Activated T-cell treated with anti-CD3 and anti-CD28 coated beads, Interleukin-2, amount 50 U/mL, for 24 hours (primary cell): ENCODE measurements around the gene PLTP.

Source experiments
- DNase-seq: peaks from one replicate; pipeline ENCODE4 v3.0.0-alpha.2; 2020
- H3K27ac Mint-ChIP-seq: 2 replicates; pipeline ENCODE4 v1.8.0; 2020; ENCODE audit warnings: mild to moderate bottlenecking, mixed read lengths
- H3K27me3 Mint-ChIP-seq: 2 replicates; pipeline ENCODE4 v1.8.0; 2020; ENCODE audit warnings: mixed read lengths
- H3K36me3 Mint-ChIP-seq: 2 replicates; pipeline ENCODE4 v1.8.0; 2020; ENCODE audit warnings: low read depth, mixed read lengths
- H3K4me1 Mint-ChIP-seq: 2 replicates; pipeline ENCODE4 v1.8.0; 2020; ENCODE audit warnings: low read depth, mixed read lengths
- H3K4me3 Mint-ChIP-seq: 2 replicates; pipeline ENCODE4 v1.8.0; 2020; ENCODE audit warnings: mild to moderate bottlenecking, moderate library complexity, mixed read lengths
- H3K9me3 Mint-ChIP-seq: 2 replicates; pipeline ENCODE4 v1.8.0; 2020; ENCODE audit warnings: mixed read lengths

The PLTP gene

GRCh38 chr20:45863543-45864470, 48.1 kb downstream of the PLTP start:
- Mint-ChIP-seq H3K36me3 (peaks cover 12% of the 10 kb centered on the region), H3K4me3 (no peak overlapping the region), H3K27ac (no peak overlapping the region), H3K4me1 (peaks cover 15% of the 10 kb centered on the region), H3K9me3 (no peaks in the 10 kb centered on the region), H3K27me3 (no peaks in the 10 kb centered on the region)
- no peak for DNase-seq

- H3K9me3 Mint-ChIP-seq: no peaks in the 10 kb centered on the region
- no peaks in the 10 kb centered on the region for H3K27me3 Mint-ChIP-seq
- H3K27ac Mint-ChIP-seq: no peak overlapping the region
- no peak overlapping the region for H3K4me3 Mint-ChIP-seq
- H3K4me1 Mint-ChIP-seq: peaks cover 31% of the 10 kb centered on the region
- no peak for DNase-seq
- H3K36me3 Mint-ChIP-seq: peaks cover 22% of the 10 kb centered on the region
Measured at GRCh38 chr20:45861221-45862075, 50.5 kb downstream of the PLTP start.

- no peaks in the 10 kb centered on the region for H3K27me3 Mint-ChIP-seq
- peaks cover 37% of the 10 kb centered on the region for H3K4me1 Mint-ChIP-seq
- H3K36me3 Mint-ChIP-seq: peaks cover 20% of the 10 kb centered on the region
- no peak overlapping the region for H3K27ac Mint-ChIP-seq
- H3K4me3 Mint-ChIP-seq: no peak overlapping the region
- no peak for DNase-seq
- H3K9me3 Mint-ChIP-seq: no peaks in the 10 kb centered on the region
Measured at GRCh38 chr20:45860560-45861220, 51.3 kb downstream of the PLTP start.

GRCh38 chr20:45859916-45860315, 52.0 kb downstream of the PLTP start:
- H3K4me1 Mint-ChIP-seq: peaks cover 43% of the 10 kb centered on the region
- H3K4me3 Mint-ChIP-seq: no peak overlapping the region
- H3K9me3 Mint-ChIP-seq: no peaks in the 10 kb centered on the region
- H3K36me3 Mint-ChIP-seq: peaks cover 23% of the 10 kb centered on the region
- no peak for DNase-seq
- H3K27ac Mint-ChIP-seq: no peak overlapping the region
- no peaks in the 10 kb centered on the region for H3K27me3 Mint-ChIP-seq

- Mint-ChIP-seq H3K27me3 (no peaks in the 10 kb centered on the region), H3K36me3 (peaks cover 41% of the 10 kb centered on the region), H3K4me1 (peaks cover 53% of the 10 kb centered on the region), H3K4me3 (peak overlapping the region; percentile 97), H3K9me3 (no peaks in the 10 kb centered on the region), H3K27ac (peak overlapping the region; percentile 99)
- no peak for DNase-seq
Measured at GRCh38 chr20:45857882-45858216, 54.1 kb downstream of the PLTP start.

GRCh38 chr20:45857114-45857881, 54.7 kb downstream of the PLTP start, which contains the start of the genes ACOT8 and ZSWIM3:
ACOT8 (minus strand) TSS chr20:45857392; CDS start chr20:45857315, 77 bp downstream.
ZSWIM3 (plus strand) TSS chr20:45857614; CDS start chr20:45857826, 212 bp downstream.
- Mint-ChIP-seq H3K4me1 (peaks cover 55% of the 10 kb centered on the region), H3K36me3 (peaks cover 43% of the 10 kb centered on the region), H3K4me3 (peak within 1 kb of the TSS; percentile 97), H3K9me3 (no peaks in the 10 kb centered on the region), H3K27ac (peak within 1 kb of the TSS; percentile 99), H3K27me3 (no peaks in the 10 kb centered on the region)
- DNase-seq: peak; percentile 85

- Mint-ChIP-seq H3K27me3 (no peaks in the 10 kb centered on the region), H3K4me3 (no peak overlapping the region), H3K9me3 (no peaks in the 10 kb centered on the region), H3K4me1 (peaks cover 40% of the 10 kb centered on the region), H3K27ac (no peak overlapping the region), H3K36me3 (peaks cover 64% of the 10 kb centered on the region)
- no peak for DNase-seq
Measured at GRCh38 chr20:45853484-45853883, 58.5 kb downstream of the PLTP start.

GRCh38 chr20:45852326-45852725, 59.6 kb downstream of the PLTP start:
- no peaks in the 10 kb centered on the region for H3K27me3 Mint-ChIP-seq
- H3K36me3 Mint-ChIP-seq: peaks cover 67% of the 10 kb centered on the region
- DNase-seq: no peak
- H3K9me3 Mint-ChIP-seq: no peaks in the 10 kb centered on the region
- peaks cover 30% of the 10 kb centered on the region for H3K4me1 Mint-ChIP-seq
- no peak overlapping the region for H3K27ac Mint-ChIP-seq
- no peak overlapping the region for H3K4me3 Mint-ChIP-seq

- Mint-ChIP-seq H3K9me3 (no peaks in the 10 kb centered on the region), H3K4me3 (no peak overlapping the region), H3K27ac (peak overlapping the region; percentile 41), H3K4me1 (peaks cover 28% of the 10 kb centered on the region), H3K36me3 (peaks cover 64% of the 10 kb centered on the region), H3K27me3 (no peaks in the 10 kb centered on the region)
- DNase-seq: no peak
Measured at GRCh38 chr20:45851501-45851900, 60.5 kb downstream of the PLTP start.

- H3K4me1 Mint-ChIP-seq: peaks cover 23% of the 10 kb centered on the region
- no peaks in the 10 kb centered on the region for H3K9me3 Mint-ChIP-seq
- H3K27ac Mint-ChIP-seq: no peak overlapping the region
- DNase-seq: no peak
- no peak overlapping the region for H3K4me3 Mint-ChIP-seq
- peaks cover 70% of the 10 kb centered on the region for H3K36me3 Mint-ChIP-seq
- no peaks in the 10 kb centered on the region for H3K27me3 Mint-ChIP-seq
Measured at GRCh38 chr20:45850926-45851325, 61.0 kb downstream of the PLTP start.

- Mint-ChIP-seq H3K4me3 (no peak overlapping the region), H3K4me1 (peaks cover 19% of the 10 kb centered on the region), H3K9me3 (no peaks in the 10 kb centered on the region), H3K27me3 (no peaks in the 10 kb centered on the region), H3K36me3 (peaks cover 77% of the 10 kb centered on the region), H3K27ac (peak overlapping the region; percentile 23)
- DNase-seq: no peak
Measured at GRCh38 chr20:45850238-45850637, 61.7 kb downstream of the PLTP start.

GRCh38 chr20:45848969-45849582, 62.9 kb downstream of the PLTP start:
- no peaks in the 10 kb centered on the region for H3K27me3 Mint-ChIP-seq
- DNase-seq: no peak
- H3K27ac Mint-ChIP-seq: no peak overlapping the region
- H3K4me1 Mint-ChIP-seq: peaks cover 9% of the 10 kb centered on the region
- peaks cover 75% of the 10 kb centered on the region for H3K36me3 Mint-ChIP-seq
- no peak overlapping the region for H3K4me3 Mint-ChIP-seq
- H3K9me3 Mint-ChIP-seq: no peaks in the 10 kb centered on the region
